Adrenal gland (tissue), 5 donors: Measurements from ENCODE around the gene SERTAD1.

Experiments used
- CTCF ChIP-seq, 6 experiments: fragments of 450-650 bp in 4 of 6; fragments of 200-600 bp in 2 of 6; sonication (generic) in 1 of 6; IDR thresholded peaks; 1 replicate in 5 of 6; 2 replicates in 1 of 6; pipeline versions ENCODE4 v1.5.1 to v1.8.0; 2016 to 2021; ENCODE audit warnings: antibody characterized with exemption in 6 of 6, mild to moderate bottlenecking in 2 of 6, moderate library complexity in 1 of 6
- POLR2A ChIP-seq, 2 donors: fragments of 450-650 bp; IDR thresholded peaks; one replicate each; pipeline ENCODE4 v1.6.1; 2017; ENCODE audit warnings: antibody characterized with exemption in 2 of 2, mild to moderate bottlenecking in 2 of 2, moderate library complexity in 1 of 2
- donor health status: DM: no; HTN: no; CAD: no.

- TF ChIP-seq CTCF (IDR thresholded peaks at IDR 0.05) (no peak), POLR2A (IDR thresholded peaks at IDR 0.05) (no peak)
These were observed 12.4 kb downstream of the SERTAD1 start, which contains the start of gene PRX for GRCh38 chr19:40413291-40413845.
